CD1c-positive myeloid dendritic cell (primary cell): ENCODE measurements around the gene RRM2.

Experiments
- DNase-seq: peaks from one replicate; pipeline ENCODE4 v3.0.0-alpha.2; 2016; ENCODE audit errors: extremely low spot score

RRM2 gene

DNA sequence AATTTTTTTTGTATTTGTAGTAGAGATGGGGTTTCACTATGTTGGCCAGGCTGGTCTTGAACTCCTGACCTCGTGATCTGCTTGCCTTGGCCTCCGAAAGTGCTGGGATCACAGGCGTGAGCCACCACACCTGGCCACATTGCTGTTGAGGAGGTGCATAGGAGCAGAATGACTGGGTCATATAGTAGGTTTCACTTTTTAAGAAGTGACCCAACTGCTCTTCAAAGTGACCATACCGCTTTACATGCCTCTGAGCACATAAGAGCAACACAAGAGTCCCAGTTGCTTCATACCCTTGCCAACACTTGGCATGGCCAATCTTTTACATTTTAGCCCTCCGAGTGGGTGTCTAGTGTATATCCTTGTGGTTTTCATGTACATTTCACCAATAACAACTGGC, 28.9 kb downstream of the RRM2 start:
- no peak for DNase-seq

DNA sequence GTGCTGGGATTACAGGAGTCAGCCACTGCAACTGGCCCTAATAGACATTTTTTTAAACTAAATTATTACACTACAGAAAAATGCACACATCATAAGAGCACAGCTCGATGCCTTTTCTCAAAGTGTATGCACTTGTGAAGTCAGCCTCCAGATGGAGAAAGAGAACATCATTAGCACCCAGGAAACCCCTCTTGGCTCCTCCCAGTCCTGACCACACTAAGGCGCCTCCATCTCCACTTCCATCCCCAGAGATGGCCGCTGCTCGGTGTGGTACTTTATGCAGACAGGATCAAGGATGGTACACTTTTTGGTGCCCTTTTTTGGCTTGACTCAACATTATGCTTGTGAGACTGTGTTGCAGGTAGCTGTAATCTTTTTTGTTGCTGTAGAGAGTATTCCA, 34.8 kb downstream of the RRM2 start:
- no peak for DNase-seq

DNA sequence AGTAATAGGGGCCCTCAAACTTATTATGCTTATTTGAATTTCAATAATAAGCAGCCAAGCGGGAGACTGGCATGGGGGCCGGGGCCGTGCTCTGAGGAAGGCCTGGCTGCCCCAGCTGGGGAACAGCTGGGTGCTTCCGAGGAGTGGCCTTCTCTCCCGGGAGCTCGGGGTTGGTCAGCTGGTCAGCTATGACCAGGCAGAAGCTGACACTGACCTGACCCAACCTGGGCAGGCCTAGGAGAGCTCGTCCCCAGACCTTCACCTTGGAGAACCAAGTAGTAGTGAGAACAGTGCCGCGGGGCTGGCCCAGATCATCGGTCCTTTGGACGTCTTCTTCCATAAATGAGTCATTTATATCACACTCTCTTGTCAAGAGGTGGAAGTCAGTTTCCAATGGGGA, 36.1 kb downstream of the RRM2 start:
- no peak for DNase-seq

DNA sequence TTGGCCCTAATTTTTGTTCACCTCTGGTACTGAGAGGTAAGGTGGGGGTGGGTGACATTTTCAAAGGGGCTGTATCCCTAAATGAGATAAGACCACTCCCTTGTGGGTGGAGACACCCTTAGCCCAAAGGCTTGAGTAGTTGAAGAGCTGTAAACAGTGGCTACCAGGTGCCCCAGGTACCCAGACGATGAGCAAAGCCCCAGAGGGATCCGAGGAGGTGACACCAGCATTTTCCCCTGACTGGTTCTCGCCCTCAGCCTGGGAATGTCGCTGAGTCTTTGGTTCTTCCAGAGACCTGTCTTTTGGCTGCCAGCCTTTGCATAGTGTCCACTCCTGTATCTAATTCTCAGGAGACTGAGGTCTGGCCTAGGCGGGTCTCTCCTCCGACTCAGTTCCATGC, 36.5 kb downstream of the RRM2 start:
- DNase-seq, result no peak

DNA sequence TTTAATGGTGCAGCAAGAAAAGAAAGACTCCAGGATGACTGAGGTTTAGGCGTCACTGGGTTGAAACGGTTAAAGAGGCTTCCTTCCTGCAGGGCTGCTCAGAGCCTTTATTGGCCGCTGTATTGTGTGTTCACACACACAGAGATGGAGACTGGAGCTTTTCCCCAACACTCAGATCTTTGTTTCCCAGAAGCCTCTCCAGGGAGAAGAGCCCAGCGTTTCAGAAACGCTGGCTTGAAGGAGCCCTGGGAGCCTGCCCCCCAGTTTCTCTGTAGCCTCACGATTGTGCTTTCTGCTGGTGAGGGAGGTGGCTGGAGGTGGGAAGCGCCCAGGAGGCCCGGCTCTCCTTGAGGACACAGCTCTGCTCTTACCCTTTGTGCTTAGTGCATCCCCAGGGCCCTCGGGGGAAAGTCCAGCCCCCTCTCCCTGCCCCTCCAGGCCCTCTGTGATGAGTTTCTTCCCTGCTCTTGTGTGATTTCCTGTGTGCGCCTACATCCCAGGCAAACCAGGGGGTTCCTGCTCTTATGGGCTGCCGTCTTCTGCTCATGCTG, 37.1 kb downstream of the RRM2 start:
- no peak for DNase-seq

DNA sequence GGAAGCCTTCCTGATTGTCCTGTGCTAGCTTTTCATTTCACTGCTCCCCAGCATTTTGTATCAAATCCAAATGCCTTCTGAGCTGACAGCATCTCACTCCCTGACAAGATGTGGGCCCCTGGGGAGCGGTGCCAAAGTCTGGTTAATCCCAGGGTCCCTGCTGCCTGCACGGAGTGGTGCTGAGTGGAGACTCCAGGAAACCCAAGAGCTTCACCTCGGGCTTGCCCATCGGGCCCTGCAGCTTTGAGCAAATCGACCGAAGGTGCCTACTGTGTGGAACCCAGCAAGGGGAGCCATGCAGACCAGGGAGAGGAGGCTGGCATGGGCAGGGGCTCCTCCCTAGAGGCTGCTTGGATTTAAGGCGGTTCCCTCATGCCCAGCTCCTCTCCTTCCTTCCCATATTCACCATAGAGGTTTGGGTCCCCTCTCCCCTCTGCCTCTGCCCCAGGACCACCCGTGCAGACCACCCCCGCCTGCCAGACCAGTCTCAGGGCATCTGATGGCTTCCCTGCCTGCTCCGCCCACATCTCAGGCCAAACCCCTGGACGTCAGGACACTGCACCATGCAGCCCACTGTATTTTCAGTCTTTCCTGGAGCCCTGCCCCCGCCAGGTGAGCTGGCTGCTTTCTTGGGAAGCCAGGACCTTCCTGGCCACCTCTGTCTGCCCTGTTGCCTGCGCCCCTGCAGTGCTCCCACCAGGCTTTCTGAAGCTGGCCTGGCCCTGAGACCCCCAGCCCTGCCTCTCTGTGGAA, 37.8 kb downstream of the RRM2 start:
- no peak for DNase-seq

DNA sequence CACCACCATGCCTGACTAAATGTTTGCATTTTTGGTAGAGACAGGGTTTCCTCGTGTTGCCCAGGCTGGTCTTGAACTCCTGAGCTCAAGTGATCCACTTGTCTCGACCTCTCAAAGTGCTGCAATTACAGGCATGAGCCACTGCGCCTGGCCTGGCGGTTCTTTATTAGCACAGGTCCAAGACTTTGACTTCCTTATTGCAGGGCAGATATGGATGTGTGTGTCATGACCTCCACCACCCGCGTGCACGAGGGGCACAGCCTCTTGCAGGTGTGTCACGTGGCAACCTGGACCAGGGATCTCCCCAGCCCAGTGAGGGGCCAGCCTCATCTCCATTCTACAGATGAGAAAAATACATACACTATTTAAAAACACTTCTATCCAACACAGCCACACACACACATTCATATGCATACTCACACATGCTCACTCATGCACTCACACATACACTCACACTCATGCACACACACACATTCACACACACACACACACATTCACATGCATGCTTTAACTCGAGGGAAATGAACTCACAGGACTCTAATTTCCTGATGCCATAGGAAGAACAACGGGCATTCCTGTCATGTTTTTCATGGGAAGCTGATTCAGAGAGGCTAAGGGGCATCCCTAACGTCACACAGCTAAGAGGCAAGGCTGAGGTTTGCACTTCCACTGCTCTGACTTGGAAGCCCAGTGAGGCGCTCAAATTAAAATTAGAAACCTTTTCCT, 38.8 kb downstream of the RRM2 start:
- DNase-seq, result no peak

DNA sequence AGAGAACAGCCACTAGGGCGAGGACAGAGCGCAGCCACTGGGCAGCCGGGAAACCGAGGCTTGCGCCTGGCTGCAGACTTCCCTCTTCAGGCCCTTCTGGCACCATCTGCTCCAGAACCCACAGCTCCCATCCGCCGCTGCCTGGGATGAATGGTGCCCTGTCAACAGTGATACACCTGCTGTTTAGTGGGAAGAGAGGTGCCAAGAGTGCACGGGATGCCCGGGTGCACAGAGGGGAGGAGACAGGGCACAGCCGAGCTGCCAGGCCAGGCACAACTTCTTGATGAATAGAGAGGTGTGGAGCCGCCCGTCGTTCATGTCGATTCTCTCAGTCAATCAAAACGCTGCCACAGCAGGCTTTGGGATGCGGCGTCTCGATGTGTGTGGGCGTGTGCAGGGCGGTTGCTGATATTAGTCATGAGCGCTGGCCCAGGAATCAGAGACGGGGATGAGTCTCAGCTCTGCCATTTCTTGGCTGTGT, 39.5 kb downstream of the RRM2 start:
- DNase-seq, result no peak

DNA sequence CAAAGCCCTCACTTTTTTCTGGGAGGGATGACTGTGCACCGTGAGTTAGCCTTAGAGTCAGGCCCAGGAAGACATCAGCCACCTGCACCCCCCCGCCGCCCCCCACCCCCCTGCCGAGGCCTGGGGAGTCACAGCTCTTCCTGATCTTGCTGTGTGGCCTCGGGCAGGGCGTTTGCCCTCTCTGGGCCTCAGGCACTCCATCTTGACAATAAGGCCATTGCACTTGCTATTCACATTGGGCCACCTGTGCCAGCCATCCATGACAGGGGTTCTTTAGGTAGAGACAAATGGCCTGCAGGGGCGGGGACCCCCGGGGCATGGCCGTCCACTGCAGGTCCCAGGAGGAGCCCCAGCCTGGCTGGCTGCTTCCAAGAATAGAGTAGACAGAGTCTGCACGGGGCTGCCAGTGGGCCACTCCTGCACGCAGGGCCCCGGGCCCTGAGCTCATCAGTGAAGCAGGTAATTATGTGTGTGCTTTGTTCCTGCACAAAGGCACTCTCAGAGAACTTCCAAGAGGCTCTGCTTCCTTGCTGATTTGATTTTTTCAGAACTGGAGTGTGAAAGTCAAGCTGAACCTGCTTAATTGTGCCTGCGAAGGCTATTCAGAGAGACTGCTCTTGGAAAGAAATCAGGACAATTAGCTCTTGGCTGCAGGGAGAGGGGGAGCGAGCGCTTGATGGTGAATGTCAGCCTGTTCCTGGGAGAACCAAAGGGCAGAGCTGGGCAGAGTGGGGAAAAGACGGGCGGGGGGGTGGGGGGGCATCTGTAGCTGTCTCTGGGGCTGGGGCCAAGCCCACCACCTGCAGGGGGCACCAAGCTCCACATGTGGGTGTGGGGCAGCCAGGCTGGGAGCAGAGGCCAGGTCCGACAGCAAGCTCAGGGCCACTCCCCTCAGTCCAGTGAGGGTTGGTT, 40.3 kb downstream of the RRM2 start:
- DNase-seq, result no peak

DNA sequence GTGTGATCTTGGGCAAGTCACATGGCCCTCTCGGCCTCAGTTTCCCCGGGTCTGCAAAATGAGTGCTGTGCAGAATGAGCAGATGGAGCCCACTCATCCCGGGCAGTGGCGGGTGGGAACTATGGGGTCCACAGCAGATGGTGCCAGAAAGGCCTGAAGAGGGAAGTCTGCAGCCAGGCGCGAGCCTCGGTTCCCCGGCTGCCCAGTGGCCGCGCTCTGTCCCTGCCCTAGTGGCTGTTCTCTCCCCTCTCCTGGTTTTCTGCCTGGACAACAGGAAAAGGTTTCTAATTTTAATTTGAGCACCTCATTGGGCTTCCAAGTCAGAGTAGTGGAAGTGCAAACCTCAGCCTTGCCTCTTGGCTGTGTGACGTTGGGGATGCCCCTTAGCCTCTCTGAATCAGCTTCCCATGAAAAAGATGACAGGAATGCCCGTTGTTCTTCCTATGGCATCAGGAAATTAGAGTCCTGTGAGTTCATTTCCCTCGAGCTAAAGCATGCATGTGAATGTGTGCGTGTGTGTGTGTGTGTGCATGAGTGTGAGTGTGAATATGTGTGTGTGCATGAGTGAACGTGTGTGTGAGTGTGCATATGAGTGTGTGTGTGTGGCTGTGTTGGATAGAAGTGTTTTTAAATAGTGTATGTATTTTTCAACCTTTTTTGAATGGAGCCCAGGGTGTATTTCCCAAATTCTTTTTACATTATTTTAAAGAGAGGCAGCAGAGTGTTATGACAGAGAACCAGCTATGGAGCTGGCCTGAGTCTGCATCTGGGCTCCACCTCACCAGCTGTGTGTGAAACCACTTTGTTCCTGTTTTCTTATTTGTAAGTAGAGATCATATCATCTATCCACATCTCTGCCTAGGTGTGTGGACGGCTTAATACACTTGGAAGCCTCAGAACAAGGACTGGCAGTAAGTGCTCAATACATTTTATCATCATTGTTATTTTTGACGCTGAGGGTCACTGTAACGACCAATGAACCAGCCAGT, 41.3 kb downstream of the RRM2 start:
- DNase-seq, result no peak

DNA sequence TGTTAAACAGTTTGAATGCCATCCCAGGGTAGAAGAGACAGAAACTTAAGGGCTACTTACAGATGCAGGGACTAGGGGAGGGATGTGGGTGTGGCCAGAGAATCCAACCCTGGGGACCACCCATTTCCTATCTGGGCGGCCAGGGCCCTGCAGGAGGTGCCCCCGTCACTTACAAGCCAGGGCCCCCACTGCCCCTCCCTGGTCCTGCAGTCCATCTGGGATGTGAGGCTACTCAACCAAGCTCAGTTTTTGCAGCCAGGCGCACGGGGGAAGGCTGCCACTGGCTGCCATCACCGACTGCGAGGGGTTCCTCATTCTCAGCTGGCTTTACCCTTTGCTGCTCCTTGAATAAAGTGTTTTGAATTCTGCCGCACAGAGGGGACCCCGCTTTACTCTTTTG, 42.1 kb downstream of the RRM2 start:
- no peak for DNase-seq

DNA sequence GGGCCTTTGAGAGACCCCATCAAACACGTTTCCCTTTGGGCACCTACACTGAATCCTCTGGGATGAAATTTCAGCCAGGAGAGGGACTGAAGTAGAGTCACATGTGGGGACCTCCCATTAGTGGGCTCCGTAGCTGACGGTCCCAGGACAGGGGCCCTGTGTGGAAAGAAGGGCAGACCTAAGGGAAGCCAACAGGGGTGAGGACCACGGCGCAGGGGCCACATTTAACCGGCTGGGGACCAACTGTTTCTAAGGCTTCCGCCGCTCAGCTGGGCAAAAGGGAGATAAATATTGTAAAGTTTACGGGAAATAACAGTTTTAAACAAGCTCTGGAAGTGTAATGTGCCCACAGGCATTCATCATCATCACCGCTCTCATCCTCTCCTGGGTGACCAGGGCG, 42.7 kb downstream of the RRM2 start:
- DNase-seq, result no peak

DNA sequence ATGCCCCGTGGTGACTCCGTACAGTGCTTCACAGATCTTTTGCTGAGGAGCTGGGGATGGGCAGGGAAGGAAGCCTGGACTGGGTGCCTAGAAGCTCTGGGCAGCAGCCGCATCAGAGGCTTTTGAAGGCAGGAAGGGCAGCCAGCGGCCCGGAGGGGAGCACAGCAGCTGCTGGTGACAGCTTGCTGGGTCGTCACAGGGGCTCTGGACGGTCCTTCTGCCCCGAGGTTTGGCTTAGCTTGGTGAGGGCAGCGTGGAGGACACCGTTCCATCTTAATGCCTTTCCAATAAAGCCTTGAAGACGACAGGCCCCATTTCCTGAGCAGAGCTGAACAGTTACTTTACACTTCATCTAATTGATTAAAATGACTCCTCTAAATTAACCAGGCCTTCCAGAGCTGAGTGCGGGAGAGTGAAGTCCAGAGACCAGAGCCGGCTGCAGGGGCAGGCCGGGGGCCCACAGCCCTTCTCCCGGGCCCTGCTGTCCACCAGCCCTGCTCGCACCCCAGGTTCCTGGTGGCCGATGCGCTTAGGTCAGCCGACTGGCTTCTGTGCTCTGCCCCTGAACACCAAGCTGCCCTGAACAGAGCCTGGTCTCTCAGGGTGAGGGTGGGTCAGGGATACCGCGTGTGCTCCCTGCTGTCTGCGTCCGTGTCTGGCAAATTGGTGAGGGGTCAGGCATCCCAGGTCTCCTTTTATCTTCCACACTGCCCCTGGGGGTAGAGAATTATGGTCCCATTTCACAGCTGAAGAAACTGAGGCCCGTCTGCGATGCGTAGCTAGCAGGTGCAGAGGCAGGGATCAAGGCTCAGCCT, 43.5 kb downstream of the RRM2 start:
- no peak for DNase-seq

DNA sequence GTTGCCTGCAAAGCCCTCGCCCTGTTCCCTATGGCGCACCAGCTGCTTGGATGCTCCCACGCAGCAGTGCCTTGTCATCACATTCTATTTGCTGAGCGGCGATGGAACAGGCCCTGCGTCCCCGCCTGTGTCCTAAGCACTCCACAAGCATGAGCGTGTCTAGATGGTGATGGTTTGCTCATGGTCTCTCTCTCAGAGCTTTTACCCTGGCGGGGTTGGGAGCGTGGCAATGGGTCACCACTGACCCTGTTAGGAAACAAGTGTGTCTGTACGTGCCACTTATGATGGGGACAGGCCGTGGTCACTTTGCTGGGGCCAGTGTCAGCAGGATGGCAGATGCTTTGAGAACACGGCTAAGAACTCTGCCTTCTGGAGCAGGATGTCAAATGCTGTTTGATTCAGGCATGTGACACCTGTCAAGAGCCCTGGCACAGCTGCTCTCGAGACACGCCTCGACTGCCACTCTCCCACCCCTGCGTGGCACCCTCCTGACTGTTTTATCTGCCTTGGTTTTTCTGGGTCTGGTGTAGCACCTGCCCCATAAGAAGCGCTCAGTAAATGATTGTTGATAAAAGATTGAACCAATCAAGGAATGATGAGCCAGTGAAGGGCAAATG, 44.2 kb downstream of the RRM2 start:
- no peak for DNase-seq

DNA sequence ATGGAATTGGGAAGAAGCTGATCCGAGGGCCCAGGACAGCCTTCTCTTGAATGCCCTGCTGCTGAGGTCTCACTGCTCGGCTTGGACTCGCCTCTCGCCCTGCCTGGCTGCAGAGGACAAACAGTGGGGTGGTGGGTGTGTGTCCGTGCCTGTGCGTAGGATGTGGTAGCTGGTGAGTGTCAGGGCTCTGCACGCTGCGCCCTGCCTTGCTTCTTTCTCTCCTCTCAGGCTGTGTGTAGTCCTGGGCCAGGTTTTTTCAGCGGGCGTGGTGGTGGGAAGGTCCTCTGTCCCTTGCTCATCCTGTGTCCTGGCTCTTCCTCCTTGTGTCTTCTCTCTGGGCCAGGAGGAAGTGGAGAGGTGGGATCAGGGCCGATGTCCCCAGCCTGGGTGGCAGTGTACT, 44.8 kb downstream of the RRM2 start:
- DNase-seq, result no peak

DNA sequence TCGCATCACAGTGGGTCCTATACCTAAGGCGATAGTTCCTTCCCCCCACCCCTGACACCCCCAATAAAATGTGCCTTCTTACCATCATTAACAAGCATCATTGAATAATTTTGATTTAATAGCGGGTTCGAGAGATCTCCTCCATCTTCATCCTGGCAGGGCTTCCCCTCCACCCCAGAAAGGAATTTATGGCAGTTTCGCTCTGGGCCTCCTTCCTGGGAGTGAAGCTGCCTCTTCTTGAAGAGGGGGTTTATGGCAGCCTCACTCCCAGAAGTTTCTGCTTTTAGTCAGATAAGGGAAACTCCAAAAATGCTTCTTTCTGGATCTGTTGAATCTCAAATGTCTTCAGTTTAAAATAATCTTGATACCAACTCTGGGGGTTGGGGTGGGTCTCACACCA, 45.7 kb downstream of the RRM2 start:
- no peak for DNase-seq

DNA sequence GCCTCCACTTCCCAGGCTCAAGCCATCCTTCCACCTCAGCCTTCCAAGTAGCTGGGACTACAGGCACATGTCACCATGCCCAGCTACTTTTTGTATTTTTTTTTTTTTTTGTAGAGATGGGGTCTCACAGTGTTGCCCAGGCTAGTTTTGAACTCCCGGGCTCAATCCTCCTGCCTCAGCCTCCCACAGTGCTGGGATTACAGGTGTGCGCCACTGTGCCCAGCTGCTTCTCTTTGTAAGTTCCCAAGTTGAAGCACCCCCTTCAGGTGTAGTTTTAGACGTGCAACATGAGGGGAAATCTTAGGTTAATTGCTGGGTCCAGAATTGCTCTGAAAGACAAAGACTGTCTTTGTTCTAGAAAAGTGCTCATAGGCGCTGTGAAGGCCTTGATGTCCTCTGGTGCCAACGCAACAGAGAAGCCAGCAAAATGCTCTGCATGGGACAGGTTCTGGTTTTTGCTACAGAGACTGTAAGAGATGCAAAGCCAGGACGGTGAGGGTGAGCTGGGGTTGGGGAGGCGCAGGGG, 46.6 kb downstream of the RRM2 start:
- no peak for DNase-seq

DNA sequence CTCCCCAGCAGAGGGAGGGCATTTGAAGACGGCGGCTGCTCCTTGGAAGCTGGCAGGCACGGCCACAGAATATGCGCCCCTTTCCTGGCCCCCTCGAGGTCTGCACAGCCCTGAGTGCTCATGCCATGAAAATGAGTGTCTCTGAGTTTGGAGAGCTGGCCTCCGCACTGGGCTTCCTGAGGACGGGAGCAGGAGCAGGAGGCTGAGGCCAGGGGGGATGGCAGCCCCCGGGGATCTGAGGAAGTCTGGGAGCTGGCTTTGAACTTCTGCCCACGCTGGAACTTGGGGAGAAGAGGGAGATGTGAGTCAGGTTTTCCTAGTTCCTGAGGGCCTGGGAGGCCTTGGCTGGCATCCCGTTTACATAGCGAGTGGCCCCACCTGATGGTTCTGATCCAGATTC, 47.0 kb downstream of the RRM2 start:
- DNase-seq, result no peak

DNA sequence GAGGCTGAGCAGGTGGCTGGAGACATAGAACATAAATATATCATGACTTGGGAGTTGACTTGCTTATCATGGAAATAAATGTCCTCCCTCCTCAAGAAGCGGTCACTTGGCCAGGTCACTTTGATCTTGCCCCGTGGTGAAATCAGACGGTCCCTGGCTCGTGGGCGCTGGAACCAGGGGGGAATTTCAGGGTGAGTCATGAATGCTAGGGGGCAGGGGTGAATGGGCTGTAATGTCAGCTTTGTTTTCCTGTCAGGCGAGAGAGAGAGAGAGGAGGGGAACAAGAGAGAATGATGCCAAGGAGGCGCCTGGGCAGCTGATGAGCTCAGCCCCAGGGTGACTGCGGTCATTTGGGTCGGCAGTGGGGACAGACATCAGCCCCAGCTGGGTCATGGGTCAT, 47.7 kb downstream of the RRM2 start:
- DNase-seq, result no peak
